GM23338 (cell line): ENCODE results near the gene POLR3A. TPM values are rescaled to one million over a fixed set of nuclear protein-coding genes. Genes with fewer than 3 reads are reported as not detected.

ENCODE experiments used
- ATAC-seq: fragments of 200-7000 bp; cut with Tn5 transposase; 3 replicates; pipeline ENCODE4 v1.9.1; 2020
- DNase-seq: peaks from one replicate; pipeline ENCODE4 v3.0.0-alpha.2; 2015; ENCODE audit warnings: low spot score
- H2AFZ ChIP-seq: fragments of 200-600 bp; sonication (generic); 2 replicates; pipeline ENCODE4 v1.8.0; 2016; ENCODE audit warnings: antibody characterized with exemption, mild to moderate bottlenecking, moderate library complexity
- H3F3A ChIP-seq: fragments of 200-600 bp; sonication (generic); replicated peaks from 2 replicates; pipeline ENCODE4 v1.8.0; 2017; ENCODE audit warnings: antibody characterized with exemption, mixed run types, low read depth
- H3K27ac ChIP-seq: fragments of 200-600 bp; sonication (generic); 2 replicates; pipeline ENCODE4 v1.6.1; 2016; ENCODE audit warnings: low read depth
- H3K27me3 ChIP-seq: fragments of 200-600 bp; sonication (generic); 2 replicates; pipeline ENCODE4 v1.8.0; 2016; ENCODE audit warnings: mild to moderate bottlenecking, mixed run types, moderate library complexity; ENCODE audit not compliant: insufficient read depth
- H3K36me3 ChIP-seq: fragments of 200-600 bp; sonication (generic); 2 replicates; pipeline ENCODE4 v1.8.0; 2016; ENCODE audit warnings: mild to moderate bottlenecking; ENCODE audit not compliant: insufficient read depth
- H3K4me1 ChIP-seq: fragments of 200-600 bp; sonication (generic); 2 replicates; pipeline ENCODE4 v1.8.0; 2016; ENCODE audit warnings: mild to moderate bottlenecking, moderate library complexity; ENCODE audit not compliant: insufficient read depth
- H3K4me2 ChIP-seq: fragments of 200-600 bp; sonication (generic); 2 replicates; pipeline ENCODE4 v1.7.1; 2017; ENCODE audit warnings: mixed run types
- H3K4me3 ChIP-seq: fragments of 200-600 bp; sonication (generic); 2 replicates; pipeline ENCODE4 v1.6.1; 2016; ENCODE audit warnings: mixed run types
- H3K79me2 ChIP-seq: fragments of 200-600 bp; sonication (generic); replicated peaks from 2 replicates; pipeline ENCODE4 v1.8.0; 2017; ENCODE audit warnings: mild to moderate bottlenecking; ENCODE audit not compliant: insufficient read depth
- H3K9me2 ChIP-seq: fragments of 200-600 bp; sonication (generic); 2 replicates; pipeline ENCODE4 v1.8.0; 2017; ENCODE audit not compliant: insufficient read depth
- H4K20me1 ChIP-seq: fragments of 200-600 bp; sonication (generic); replicated peaks from 2 replicates; pipeline ENCODE4 v1.8.0; 2017; ENCODE audit warnings: mild to moderate bottlenecking; ENCODE audit not compliant: insufficient read depth
- H3K27ac Mint-ChIP-seq: 2 replicates; pipeline ENCODE4 v1.8.0; 2020; ENCODE audit warnings: inconsistent platforms, mild to moderate bottlenecking, moderate library complexity, mixed read lengths
- H3K27me3 Mint-ChIP-seq: 3 replicates; pipeline ENCODE4 v1.8.0; 2022; ENCODE audit warnings: low read depth, mild to moderate bottlenecking, moderate library complexity, mixed read lengths, inconsistent platforms; ENCODE audit not compliant: insufficient read depth, poor library complexity
- H3K36me3 Mint-ChIP-seq: 3 replicates; pipeline ENCODE4 v1.8.0; 2021; ENCODE audit warnings: low read depth, mild to moderate bottlenecking, inconsistent platforms, moderate library complexity, mixed read lengths
- H3K4me1 Mint-ChIP-seq: 3 replicates; pipeline ENCODE4 v1.8.0; 2020; ENCODE audit warnings: mild to moderate bottlenecking, inconsistent platforms, mixed read lengths
- H3K4me3 Mint-ChIP-seq: 3 replicates; pipeline ENCODE4 v1.8.0; 2021; ENCODE audit warnings: moderate library complexity, mild to moderate bottlenecking, inconsistent platforms, mixed read lengths
- H3K9me3 Mint-ChIP-seq: 3 replicates; pipeline ENCODE4 v1.8.0; 2020; ENCODE audit warnings: moderate library complexity, mild to moderate bottlenecking, inconsistent platforms, mixed read lengths
- CREB1 ChIP-seq: fragments of 250-450 bp; sonication (Bioruptor Pico); IDR thresholded peaks from 2 replicates; pipeline ENCODE4 v1.5.0; 2020; ENCODE audit warnings: low read depth, mild to moderate bottlenecking, moderate library complexity
- EZH2 ChIP-seq: fragments of 200-600 bp; sonication (generic); IDR thresholded peaks from one replicate; pipeline ENCODE4 v1.8.0; 2017; ENCODE audit warnings: antibody characterized with exemption, mild to moderate bottlenecking, low read depth; ENCODE audit not compliant: unreplicated experiment
- EZH2phosphoT487 ChIP-seq: fragments of 200-600 bp; sonication (generic); IDR thresholded peaks from one replicate; pipeline ENCODE4 v1.8.1; 2018; ENCODE audit warnings: antibody characterized with exemption; ENCODE audit not compliant: unreplicated experiment
- JUNB ChIP-seq: IDR thresholded peaks from one replicate; pipeline ENCODE4 v1.6.1; 2016; ENCODE audit warnings: antibody characterized with exemption; ENCODE audit not compliant: unreplicated experiment
- NANOG ChIP-seq: IDR thresholded peaks from 2 replicates; pipeline ENCODE4 v1.6.1; 2016; ENCODE audit warnings: antibody characterized with exemption, borderline replicate concordance
- POLR2AphosphoS5 ChIP-seq: IDR thresholded peaks from 2 replicates; pipeline ENCODE4 v1.6.1; 2016; ENCODE audit warnings: antibody characterized with exemption, low read depth
- STAT1 ChIP-seq: IDR thresholded peaks from one replicate; pipeline ENCODE4 v1.6.1; 2016; ENCODE audit warnings: antibody characterized with exemption; ENCODE audit not compliant: unreplicated experiment
- ZNF114 ChIP-seq: fragments of 250-450 bp; sonication (Bioruptor Pico); IDR thresholded peaks from 2 replicates; pipeline ENCODE4 v1.5.0; 2020; ENCODE audit warnings: mild to moderate bottlenecking, moderate library complexity
- ZNF331 ChIP-seq: fragments of 250-450 bp; sonication (Bioruptor Pico); IDR thresholded peaks from 2 replicates; pipeline ENCODE4 v1.5.0; 2020; ENCODE audit warnings: low read depth, mild to moderate bottlenecking, moderate library complexity
- polyA plus RNA-seq: library from polyadenylated mRNA; unstranded; fragments of >200 nt; fragmentation: Nextera tagmentation; extraction: Ambion mirVana; gene quantifications from 2 replicates; pipeline ENCODE4 v1.2.1, GENCODE V29; 2016
- total RNA-seq: library from RNA; depleted of rRNA; stranded (reverse); fragments of >200 nt; shearing (Covaris generic); gene quantifications from 2 replicates; pipeline ENCODE4 v1.2.3, GENCODE V29; 2014
- TF ChIP-seq, protein P1 (sequence below): IDR thresholded peaks from 2 replicates; pipeline ENCODE4 v1.6.1; 2016; ENCODE audit warnings: antibody characterized with exemption
- TF ChIP-seq, protein P2 (sequence below): IDR thresholded peaks from one replicate; pipeline ENCODE4 v1.6.1; 2018; ENCODE audit warnings: antibody characterized with exemption; ENCODE audit not compliant: unreplicated experiment

The POLR3A gene
- total and polyA plus RNA-seq, 2 experiments from 2014 or later: 11.6 to 35.5 TPM

DNA sequence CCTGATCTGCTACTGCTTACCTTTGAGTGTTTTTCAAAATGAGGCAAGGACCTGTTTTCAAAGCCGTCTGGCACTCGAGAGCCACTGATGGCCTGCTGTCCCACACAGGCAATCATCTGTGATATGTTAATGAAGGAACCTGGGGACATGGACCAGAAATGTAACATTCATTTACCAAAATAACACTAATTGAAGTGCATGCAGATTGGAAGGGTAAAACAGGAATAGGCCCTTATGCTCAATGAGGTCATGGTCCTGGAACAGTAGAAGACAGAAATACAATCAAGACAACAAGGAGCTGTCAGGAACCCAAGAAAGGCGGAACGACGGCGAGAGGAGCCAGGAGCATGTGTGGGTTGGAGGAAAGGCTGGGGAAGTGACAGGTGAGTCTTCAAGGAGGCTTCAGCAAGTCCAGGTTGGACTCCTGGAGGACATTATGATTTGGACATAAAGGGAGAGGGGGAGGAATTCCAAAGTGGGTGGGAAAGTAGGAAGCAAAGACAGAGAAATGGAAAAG is 28.3 kb downstream of the POLR3A start:
- H3K36me3 ChIP-seq: peaks cover 85% of the 10 kb centered on the region
- Mint-ChIP-seq H3K27ac (no peak overlapping the region), H3K36me3 (peaks cover 85% of the 10 kb centered on the region), H3K4me1 (no peaks in the 10 kb centered on the region), H3K27me3 (peaks cover 2% of the 10 kb centered on the region), H3K9me3 (no peaks in the 10 kb centered on the region), H3K4me3 (no peak overlapping the region)
- H4K20me1 ChIP-seq: peaks cover 20% of the 10 kb centered on the region
- no peak overlapping the region for H3K27ac ChIP-seq
- ATAC-seq (no peak), DNase-seq (no peak)
- H3F3A ChIP-seq: 0 out of 2 replicates have a peak, but pooled peaks cover 4% of the 10 kb centered on the region
- no peak overlapping the region for H3K4me2 ChIP-seq
- no peak overlapping the region for H2AFZ ChIP-seq
- TF ChIP-seq NANOG: no peak
- TF ChIP-seq POLR2AphosphoS5: no peak
- TF ChIP-seq JUNB: no peak
- TF ChIP-seq ZNF114 (CRISPR knock-in tag): no peak
- no peak for TF ChIP-seq CREB1 (CRISPR knock-in tag)
- TF ChIP-seq, protein P1, sequence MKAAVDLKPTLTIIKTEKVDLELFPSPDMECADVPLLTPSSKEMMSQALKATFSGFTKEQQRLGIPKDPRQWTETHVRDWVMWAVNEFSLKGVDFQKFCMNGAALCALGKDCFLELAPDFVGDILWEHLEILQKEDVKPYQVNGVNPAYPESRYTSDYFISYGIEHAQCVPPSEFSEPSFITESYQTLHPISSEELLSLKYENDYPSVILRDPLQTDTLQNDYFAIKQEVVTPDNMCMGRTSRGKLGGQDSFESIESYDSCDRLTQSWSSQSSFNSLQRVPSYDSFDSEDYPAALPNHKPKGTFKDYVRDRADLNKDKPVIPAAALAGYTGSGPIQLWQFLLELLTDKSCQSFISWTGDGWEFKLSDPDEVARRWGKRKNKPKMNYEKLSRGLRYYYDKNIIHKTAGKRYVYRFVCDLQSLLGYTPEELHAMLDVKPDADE: no peak
- no peak for TF ChIP-seq STAT1
- H3K9me2 ChIP-seq: no peaks in the 10 kb centered on the region
- no peaks in the 10 kb centered on the region for H3K27me3 ChIP-seq
- no peaks in the 10 kb centered on the region for H3K4me1 ChIP-seq
- H3K4me3 ChIP-seq: no peak overlapping the region
- H3K79me2 ChIP-seq: peaks cover 23% of the 10 kb centered on the region; the same call in 1 of the 2 replicates

DNA sequence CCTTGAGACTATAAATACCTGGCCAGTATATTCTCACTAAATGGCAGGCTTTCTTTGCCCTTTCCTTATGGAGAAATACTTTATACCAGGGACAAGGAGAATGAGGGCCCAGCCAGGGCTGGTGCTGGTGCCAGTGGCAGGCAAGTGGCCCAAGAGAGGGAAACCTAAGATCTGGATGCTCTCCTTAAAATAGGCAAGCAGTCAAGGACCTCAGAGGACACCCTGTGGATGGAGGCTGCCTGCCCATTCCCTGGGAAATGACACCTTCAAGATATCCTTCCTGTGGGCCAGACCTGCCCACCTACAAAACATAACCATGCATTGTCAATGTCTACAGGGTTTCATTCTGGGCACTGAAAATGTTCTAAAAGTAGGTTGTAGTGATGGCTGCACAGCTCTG is 29.1 kb downstream of the POLR3A start:
- ATAC-seq: no peak
- H3K36me3 Mint-ChIP-seq: peaks cover 79% of the 10 kb centered on the region
- H3K27ac Mint-ChIP-seq: no peak overlapping the region
- peaks cover 84% of the 10 kb centered on the region for H3K36me3 ChIP-seq
- H3K4me1 ChIP-seq: no peaks in the 10 kb centered on the region
- no peaks in the 10 kb centered on the region for H3K9me2 ChIP-seq
- no peak overlapping the region for H3K4me2 ChIP-seq
- no peak overlapping the region for H3K4me3 ChIP-seq
- 0 out of 2 replicates have a peak, but pooled peaks cover 4% of the 10 kb centered on the region for H3F3A ChIP-seq
- peaks cover 2% of the 10 kb centered on the region for H3K27me3 Mint-ChIP-seq
- no peak for DNase-seq
- no peaks in the 10 kb centered on the region for H3K4me1 Mint-ChIP-seq
- H3K4me3 Mint-ChIP-seq: no peak overlapping the region
- H3K9me3 Mint-ChIP-seq: no peaks in the 10 kb centered on the region
- no peak overlapping the region for H2AFZ ChIP-seq
- H3K27me3 ChIP-seq: no peaks in the 10 kb centered on the region
- H3K27ac ChIP-seq: no peak overlapping the region
- H4K20me1 ChIP-seq: peaks cover 20% of the 10 kb centered on the region
- peaks cover 23% of the 10 kb centered on the region; the same call in 1 of the 2 replicates for H3K79me2 ChIP-seq
- TF ChIP-seq NANOG: no peak
- no peak for TF ChIP-seq POLR2AphosphoS5
- TF ChIP-seq EZH2: no peak
- TF ChIP-seq, protein P2, sequence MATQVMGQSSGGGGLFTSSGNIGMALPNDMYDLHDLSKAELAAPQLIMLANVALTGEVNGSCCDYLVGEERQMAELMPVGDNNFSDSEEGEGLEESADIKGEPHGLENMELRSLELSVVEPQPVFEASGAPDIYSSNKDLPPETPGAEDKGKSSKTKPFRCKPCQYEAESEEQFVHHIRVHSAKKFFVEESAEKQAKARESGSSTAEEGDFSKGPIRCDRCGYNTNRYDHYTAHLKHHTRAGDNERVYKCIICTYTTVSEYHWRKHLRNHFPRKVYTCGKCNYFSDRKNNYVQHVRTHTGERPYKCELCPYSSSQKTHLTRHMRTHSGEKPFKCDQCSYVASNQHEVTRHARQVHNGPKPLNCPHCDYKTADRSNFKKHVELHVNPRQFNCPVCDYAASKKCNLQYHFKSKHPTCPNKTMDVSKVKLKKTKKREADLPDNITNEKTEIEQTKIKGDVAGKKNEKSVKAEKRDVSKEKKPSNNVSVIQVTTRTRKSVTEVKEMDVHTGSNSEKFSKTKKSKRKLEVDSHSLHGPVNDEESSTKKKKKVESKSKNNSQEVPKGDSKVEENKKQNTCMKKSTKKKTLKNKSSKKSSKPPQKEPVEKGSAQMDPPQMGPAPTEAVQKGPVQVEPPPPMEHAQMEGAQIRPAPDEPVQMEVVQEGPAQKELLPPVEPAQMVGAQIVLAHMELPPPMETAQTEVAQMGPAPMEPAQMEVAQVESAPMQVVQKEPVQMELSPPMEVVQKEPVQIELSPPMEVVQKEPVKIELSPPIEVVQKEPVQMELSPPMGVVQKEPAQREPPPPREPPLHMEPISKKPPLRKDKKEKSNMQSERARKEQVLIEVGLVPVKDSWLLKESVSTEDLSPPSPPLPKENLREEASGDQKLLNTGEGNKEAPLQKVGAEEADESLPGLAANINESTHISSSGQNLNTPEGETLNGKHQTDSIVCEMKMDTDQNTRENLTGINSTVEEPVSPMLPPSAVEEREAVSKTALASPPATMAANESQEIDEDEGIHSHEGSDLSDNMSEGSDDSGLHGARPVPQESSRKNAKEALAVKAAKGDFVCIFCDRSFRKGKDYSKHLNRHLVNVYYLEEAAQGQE: no peak
- TF ChIP-seq ZNF114 (CRISPR knock-in tag): no peak
- no peak for TF ChIP-seq STAT1
- no peak for TF ChIP-seq JUNB
- TF ChIP-seq EZH2phosphoT487: no peak
- TF ChIP-seq, protein P1: no peak
- no peak for TF ChIP-seq ZNF331
- no peak for TF ChIP-seq CREB1 (CRISPR knock-in tag)
